RWPE1 (cell line): ENCODE measurements around the gene FAM78B.

Experiments used
- CTCF ChIA-PET: fragments of 350-600 bp; sonication (Branson Sonifier 250); formaldehyde crosslinking; extraction: SDS; loops from one replicate; lab custom pipeline; 2021; lab: Yijun Ruan, JAX
- POLR2A ChIA-PET: fragments of 400-600 bp; formaldehyde crosslinking; extraction: SDS; loops from one replicate; lab custom pipeline; 2020; ENCODE audit warnings: antibody characterized with exemption; ENCODE audit not compliant: low non-redundant PET; lab: Yijun Ruan, JAX
- DNase-seq: peaks from one replicate; pipeline ENCODE4 v3.0.0; 2012; ENCODE audit warnings: low spot score
- H3K27ac ChIP-seq: fragments of 450-650 bp; 2 replicates; pipeline ENCODE4 v1.5.1; 2017
- CTCF ChIP-seq: fragments of 450-650 bp; conservative IDR thresholded peaks from 2 replicates; pipeline ENCODE4 v1.5.1; 2017; ENCODE audit warnings: low read depth, mild to moderate bottlenecking

Gene FAM78B

GRCh38 chr1:166113630-166114029, 53.2 kb downstream of the FAM78B start:
- no peak for DNase-seq
- no peak for TF ChIP-seq CTCF
- CTCF ChIA-PET: interaction anchor here (0.7 kb wide), 1 partner anchor 93 kb away, joined by 5 read pairs; no protein-coding TSS in a partner anchor
- no peak overlapping the region for H3K27ac ChIP-seq
- POLR2A ChIA-PET: no interaction called here

GRCh38 chr1:166113031-166113430, 53.8 kb downstream of the FAM78B start:
- ChIA-PET CTCF (interaction anchor here (0.7 kb wide), 1 partner anchor 92 kb away, joined by 5 read pairs; no protein-coding TSS in a partner anchor), POLR2A (no interaction called here)
- DNase-seq: no peak
- H3K27ac ChIP-seq: no peak overlapping the region
- no peak for TF ChIP-seq CTCF

- H3K27ac ChIP-seq: no peak overlapping the region
- TF ChIP-seq CTCF: no peak
- CTCF ChIA-PET: no interaction called here
- POLR2A ChIA-PET: no interaction called here
- DNase-seq: no peak
Observed at GRCh38 chr1:166112425-166112824, 54.4 kb downstream of the FAM78B start.

GRCh38 chr1:166111430-166111829, 55.4 kb downstream of the FAM78B start:
- no peak overlapping the region for H3K27ac ChIP-seq
- ChIA-PET CTCF (no interaction called here), POLR2A (no interaction called here)
- no peak for TF ChIP-seq CTCF
- DNase-seq: no peak

- no peak for DNase-seq
- no peak for TF ChIP-seq CTCF
- H3K27ac ChIP-seq: no peak overlapping the region
- ChIA-PET CTCF (no interaction called here), POLR2A (no interaction called here)
Observed at GRCh38 chr1:166090244-166090643, 76.6 kb downstream of the FAM78B start.

GRCh38 chr1:166089804-166090203, 77.0 kb downstream of the FAM78B start:
- TF ChIP-seq CTCF: no peak
- ChIA-PET POLR2A (no interaction called here), CTCF (no interaction called here)
- no peak overlapping the region for H3K27ac ChIP-seq
- no peak for DNase-seq

- no peak overlapping the region for H3K27ac ChIP-seq
- DNase-seq: no peak
- ChIA-PET POLR2A (no interaction called here), CTCF (no interaction called here)
- no peak for TF ChIP-seq CTCF
Observed at GRCh38 chr1:166088572-166088955, 78.2 kb downstream of the FAM78B start.
